ENCODE data around the gene NR5A2. TPM values are rescaled to one million over a fixed set of nuclear protein-coding genes. Genes with fewer than 3 reads are reported as not detected.

The NR5A2 gene
- total and polyA plus RNA-seq, 10 of the 15 experiments (the other 5 are each of a cell fraction or from before 2014, with no cell fraction given), result 0.02 to 0.60 (median 0.15) TPM; not detected in 1

DNA sequence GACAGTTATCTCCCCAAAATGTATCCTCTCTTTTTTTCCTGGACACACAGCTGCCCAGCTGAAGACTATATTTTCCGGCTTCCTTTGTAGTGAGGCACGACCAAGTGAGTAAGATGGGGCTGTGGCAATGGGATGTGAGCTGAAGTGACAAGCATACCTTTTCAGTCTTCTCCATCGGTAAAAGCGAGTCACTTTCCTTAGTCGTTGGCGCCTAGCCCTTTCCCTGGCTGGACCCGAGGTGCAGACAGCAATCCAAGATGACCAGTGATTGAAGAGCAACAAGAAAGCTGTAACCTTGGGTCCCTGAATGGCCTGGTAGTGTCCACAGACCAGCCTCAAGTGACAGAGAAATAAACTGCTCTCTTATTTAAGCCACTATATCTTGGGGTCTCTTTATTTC, 155.2 kb downstream of the NR5A2 start:
- ChIA-PET SMC1A (ENCODE audit: uncharacterized antibody, unreplicated experiment) (interaction anchor here (0.6 to 1.6 kb wide), 3 partner anchors 9 to 42 kb away, joined by 4 read pairs; no protein-coding TSS in a partner anchor), CTCF (interaction anchor here (0.6 to 1.9 kb wide), 3 partner anchors 8 to 56 kb away, joined by 3 to 4 read pairs (median 3); no protein-coding TSS in a partner anchor), POLR2A (no interaction called here), RAD21 (ENCODE audit: unreplicated experiment) (no interaction called here)
- H3K9ac ChIP-seq (ENCODE audit: control insufficient read depth, insufficient read depth, low read length), result no peak overlapping the region
- TF ChIP-seq CHD2 (IDR thresholded peaks at IDR 0.05; ENCODE audit: borderline replicate concordance, low read depth, low read length) (no peak), IRF4 (IDR thresholded peaks at IDR 0.05; ENCODE audit: low read depth, low read length) (no peak), RUNX3 (IDR thresholded peaks at IDR 0.05; ENCODE audit: low read length) (no peak)
- ATAC-seq, result no peak
- H2AFZ ChIP-seq (ENCODE audit: control insufficient read depth, low read depth, low read length), result no peak overlapping the region
- no peaks in the 10 kb centered on the region for H3K79me2 ChIP-seq (ENCODE audit: control insufficient read depth, insufficient read depth, low read length)
- FAIRE-seq, result no peak
- intact Hi-C loops (cut with micrococcal nuclease; ENCODE audit: unreplicated experiment) (no loop called here), in situ Hi-C loops (cut with MboI) (no loop called here)
- no TSS peak for BruUV-seq (replicated peaks)
- no peaks in the 10 kb centered on the region for H3K27me3 ChIP-seq (replicated peaks in 1 of 2; ENCODE audit: control insufficient read depth in 2 of 2, insufficient read depth in 2 of 2, low read length in 1 of 2)
- H3K4me2 ChIP-seq (ENCODE audit: control insufficient read depth, insufficient read depth), result no peak overlapping the region
- no peak overlapping the region for H3K4me3 ChIP-seq
- H3K27ac ChIP-seq (ENCODE audit: control insufficient read depth, insufficient read depth), result no peak overlapping the region
- no peaks in the 10 kb centered on the region for H3K4me1 ChIP-seq (ENCODE audit: control insufficient read depth, insufficient read depth, low read length)
- H3K36me3 ChIP-seq (ENCODE audit: control insufficient read depth in 2 of 2, insufficient read depth in 2 of 2, low read length in 1 of 2), result no peaks in the 10 kb centered on the region
- no peak for DNase-seq (ENCODE audit: low read depth, low spot score)
- H4K20me1 ChIP-seq (ENCODE audit: control insufficient read depth, insufficient read depth), result no peaks in the 10 kb centered on the region
- WGBS (ENCODE audit: insufficient coverage, insufficient replicate concordance, low lambda C conversion rate, missing lambda C conversion rate), result 63% methylated on average over 7 of the region's 7 CpGs
- no peaks in the 10 kb centered on the region for H3K9me3 ChIP-seq (replicated peaks; ENCODE audit: control insufficient read depth, insufficient read depth, low read length)

DNA sequence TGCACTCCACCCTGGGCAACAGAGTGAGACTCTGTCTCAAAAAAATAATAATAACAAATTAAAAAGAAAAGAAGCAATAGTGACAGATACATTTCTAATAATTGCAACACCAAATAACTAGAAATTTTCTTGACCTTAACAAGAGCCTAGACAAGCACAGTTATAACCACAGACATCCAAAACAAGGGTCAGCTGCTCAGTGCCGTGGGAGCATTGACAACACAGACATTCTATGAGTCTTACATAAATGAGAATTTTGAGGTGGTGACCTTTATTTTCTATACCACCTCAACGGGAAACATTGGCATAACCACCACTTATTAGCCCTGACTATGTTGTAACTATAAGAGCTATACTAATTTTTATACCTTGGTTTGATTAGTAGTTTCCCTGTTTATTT, 156.1 kb downstream of the NR5A2 start:
- Histone ChIP-seq H3K9me3 (replicated peaks; ENCODE audit: control insufficient read depth, insufficient read depth, low read length) (no peaks in the 10 kb centered on the region), H4K20me1 (ENCODE audit: control insufficient read depth, insufficient read depth) (no peaks in the 10 kb centered on the region), H3K79me2 (ENCODE audit: control insufficient read depth, insufficient read depth, low read length) (no peaks in the 10 kb centered on the region), H3K4me2 (ENCODE audit: control insufficient read depth, insufficient read depth) (no peak overlapping the region), H3K9ac (ENCODE audit: control insufficient read depth, insufficient read depth, low read length) (no peak overlapping the region), H3K4me1 (ENCODE audit: control insufficient read depth, insufficient read depth, low read length) (no peaks in the 10 kb centered on the region), H3K27me3 (replicated peaks in 1 of 2; ENCODE audit: control insufficient read depth in 2 of 2, insufficient read depth in 2 of 2, low read length in 1 of 2) (no peaks in the 10 kb centered on the region), H3K4me3 (no peak overlapping the region), H2AFZ (ENCODE audit: control insufficient read depth, low read depth, low read length) (no peak overlapping the region), H3K36me3 (ENCODE audit: control insufficient read depth in 2 of 2, insufficient read depth in 2 of 2, low read length in 1 of 2) (no peaks in the 10 kb centered on the region), H3K27ac (ENCODE audit: control insufficient read depth, insufficient read depth) (no peak overlapping the region)
- CTCF ChIA-PET, result interaction anchor here (0.7 to 1.9 kb wide), 2 partner anchors 9 to 32 kb away, joined by 3 to 4 read pairs; no protein-coding TSS in a partner anchor
- SMC1A ChIA-PET (ENCODE audit: uncharacterized antibody, unreplicated experiment), result interaction anchor here (0.6 to 1.5 kb wide), 5 partner anchors 10 to 310 kb away, joined by 3 to 4 read pairs (median 3); no protein-coding TSS in a partner anchor
- no peak for FAIRE-seq
- no peak for ATAC-seq
- WGBS (ENCODE audit: insufficient coverage, insufficient replicate concordance, low lambda C conversion rate, missing lambda C conversion rate), result 39% methylated on average over 2 of the region's 2 CpGs
- in situ Hi-C loops (cut with MboI), result no loop called here
- no TSS peak for BruUV-seq (replicated peaks)
- DNase-seq (ENCODE audit: low read depth, low spot score), result no peak
- POLR2A ChIA-PET, result no interaction called here
- intact Hi-C loops (cut with micrococcal nuclease; ENCODE audit: unreplicated experiment), result no loop called here
- RAD21 ChIA-PET (ENCODE audit: unreplicated experiment), result no interaction called here
- TF ChIP-seq NRF1 (conservative IDR thresholded peaks at IDR 0.05; ENCODE audit: low read depth, low read length) (no peak), SUZ12 (IDR thresholded peaks at IDR 0.05; ENCODE audit: unreplicated experiment) (no peak), PAX5 (IDR thresholded peaks at IDR 0.05; ENCODE audit: borderline replicate concordance, low read depth, low read length) (no peak), PAX8 (IDR thresholded peaks at IDR 0.05) (no peak), POLR2AphosphoS2 (IDR thresholded peaks at IDR 0.05; ENCODE audit: low read depth, low read length) (no peak), IKZF2 (IDR thresholded peaks at IDR 0.05) (no peak), ASH2L (IDR thresholded peaks at IDR 0.05; ENCODE audit: borderline replicate concordance, low read depth) (no peak)
- TF ChIP-seq, protein P1, sequence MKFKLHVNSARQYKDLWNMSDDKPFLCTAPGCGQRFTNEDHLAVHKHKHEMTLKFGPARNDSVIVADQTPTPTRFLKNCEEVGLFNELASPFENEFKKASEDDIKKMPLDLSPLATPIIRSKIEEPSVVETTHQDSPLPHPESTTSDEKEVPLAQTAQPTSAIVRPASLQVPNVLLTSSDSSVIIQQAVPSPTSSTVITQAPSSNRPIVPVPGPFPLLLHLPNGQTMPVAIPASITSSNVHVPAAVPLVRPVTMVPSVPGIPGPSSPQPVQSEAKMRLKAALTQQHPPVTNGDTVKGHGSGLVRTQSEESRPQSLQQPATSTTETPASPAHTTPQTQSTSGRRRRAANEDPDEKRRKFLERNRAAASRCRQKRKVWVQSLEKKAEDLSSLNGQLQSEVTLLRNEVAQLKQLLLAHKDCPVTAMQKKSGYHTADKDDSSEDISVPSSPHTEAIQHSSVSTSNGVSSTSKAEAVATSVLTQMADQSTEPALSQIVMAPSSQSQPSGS (IDR thresholded peaks at IDR 0.05; ENCODE audit: low read length), result no peak
- TF ChIP-seq, protein P2, sequence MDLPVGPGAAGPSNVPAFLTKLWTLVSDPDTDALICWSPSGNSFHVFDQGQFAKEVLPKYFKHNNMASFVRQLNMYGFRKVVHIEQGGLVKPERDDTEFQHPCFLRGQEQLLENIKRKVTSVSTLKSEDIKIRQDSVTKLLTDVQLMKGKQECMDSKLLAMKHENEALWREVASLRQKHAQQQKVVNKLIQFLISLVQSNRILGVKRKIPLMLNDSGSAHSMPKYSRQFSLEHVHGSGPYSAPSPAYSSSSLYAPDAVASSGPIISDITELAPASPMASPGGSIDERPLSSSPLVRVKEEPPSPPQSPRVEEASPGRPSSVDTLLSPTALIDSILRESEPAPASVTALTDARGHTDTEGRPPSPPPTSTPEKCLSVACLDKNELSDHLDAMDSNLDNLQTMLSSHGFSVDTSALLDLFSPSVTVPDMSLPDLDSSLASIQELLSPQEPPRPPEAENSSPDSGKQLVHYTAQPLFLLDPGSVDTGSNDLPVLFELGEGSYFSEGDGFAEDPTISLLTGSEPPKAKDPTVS (IDR thresholded peaks at IDR 0.05; ENCODE audit: low read depth, low read length), result no peak

All from GM12878 (cell line).